GM12878 (cell line): ENCODE data around the gene PAGE4. TPM values are rescaled to one million over a fixed set of nuclear protein-coding genes. Genes with fewer than 3 reads are reported as not detected.

ENCODE experiments used
- ATAC-seq: fragments of 200-7000 bp; cut with Tn5 transposase; 3 replicates; pipeline ENCODE4 v1.9.1; 2020; ENCODE audit warnings: mild to moderate bottlenecking, moderate library complexity
- BruUV-seq: library from RNA; stranded (reverse); fragments of 400-500 nt; replicated peaks from 2 replicates; lab custom pipeline; 2021; lab: Mats Ljungman, UMichigan
- CTCF ChIA-PET: fragments of 300-600 bp; sonication (Branson Sonifier 250); formaldehyde crosslinking; extraction: SDS; loops from one replicate; lab custom pipeline; 2021; ENCODE audit warnings: inconsistent platforms; lab: Yijun Ruan, JAX
- POLR2A ChIA-PET: fragments of 350-600 bp; formaldehyde crosslinking; extraction: SDS; loops from one replicate; lab custom pipeline; 2021; ENCODE audit warnings: inconsistent platforms; lab: Charles Lee
- RAD21 ChIA-PET: fragments of 300-600 bp; sonication (Branson Sonifier 250); formaldehyde crosslinking; loops from one replicate; lab custom pipeline; 2023; ENCODE audit warnings: antibody characterized with exemption; ENCODE audit not compliant: unreplicated experiment; lab: Charles Lee
- SMC1A ChIA-PET: fragments of 300-600 bp; sonication (Branson Sonifier 250); formaldehyde crosslinking; loops from one replicate; lab custom pipeline; 2023; ENCODE audit not compliant: unreplicated experiment, uncharacterized antibody; lab: Charles Lee
- DNase-seq: peaks from one replicate; pipeline ENCODE4 v3.0.0-alpha.2; 2011; ENCODE audit warnings: low read depth, low spot score
- FAIRE-seq: peaks from 3 replicates; lab custom pipeline; 2011; peaks lifted over from hg19 to GRCh38; lab: Jason Lieb, UNC
- H2AFZ ChIP-seq: 2 replicates; pipeline ENCODE4 v1.6.0; 2011; ENCODE audit warnings: low read depth, low read length, control low read depth; ENCODE audit not compliant: control insufficient read depth
- H3K27ac ChIP-seq: 2 replicates; pipeline ENCODE4 v1.5.1; 2011; ENCODE audit warnings: control low read depth; ENCODE audit not compliant: control insufficient read depth, insufficient read depth
- H3K27me3 ChIP-seq, 2 experiments: replicated peaks in 1 of 2; 2 replicates each; pipeline versions ENCODE4 v1.6.0 to v1.6.1; 2011; ENCODE audit warnings: low read length in 1 of 2; ENCODE audit not compliant: control insufficient read depth in 2 of 2, insufficient read depth in 2 of 2
- H3K36me3 ChIP-seq, 2 experiments: 2 replicates each; pipeline ENCODE4 v1.5.1; 2011; ENCODE audit warnings: low read length in 1 of 2; ENCODE audit not compliant: control insufficient read depth in 2 of 2, insufficient read depth in 2 of 2
- H3K4me1 ChIP-seq: 2 replicates; pipeline ENCODE4 v1.6.1; 2011; ENCODE audit warnings: mild to moderate bottlenecking, low read length, moderate library complexity, mixed read lengths; ENCODE audit not compliant: control insufficient read depth, insufficient read depth
- H3K4me2 ChIP-seq: 2 replicates; pipeline ENCODE4 v1.6.0; 2011; ENCODE audit warnings: control low read depth; ENCODE audit not compliant: control insufficient read depth, insufficient read depth
- H3K4me3 ChIP-seq: fragments of 200-600 bp; sonication (generic); 2 replicates; pipeline ENCODE4 v1.5.1; 2016
- H3K79me2 ChIP-seq: 2 replicates; pipeline ENCODE4 v1.6.0; 2011; ENCODE audit warnings: low read length; ENCODE audit not compliant: control insufficient read depth, insufficient read depth
- H3K9ac ChIP-seq: 2 replicates; pipeline ENCODE4 v1.8.0; 2011; ENCODE audit warnings: low read length, control low read depth, mixed read lengths; ENCODE audit not compliant: control insufficient read depth, insufficient read depth
- H3K9me3 ChIP-seq: replicated peaks from 3 replicates; pipeline ENCODE4 v1.5.1; 2011; ENCODE audit warnings: mild to moderate bottlenecking, low read length; ENCODE audit not compliant: control insufficient read depth, insufficient read depth
- H4K20me1 ChIP-seq: 2 replicates; pipeline ENCODE4 v1.6.0; 2011; ENCODE audit not compliant: control insufficient read depth, insufficient read depth
- CBX5 ChIP-seq: sonication (generic); IDR thresholded peaks from 2 replicates; pipeline ENCODE4 v1.6.1; 2016; ENCODE audit warnings: low read depth, moderate library complexity, mild to moderate bottlenecking, inconsistent platforms
- CREB1 ChIP-seq: IDR thresholded peaks from 2 replicates; pipeline ENCODE4 v1.6.1; 2012; ENCODE audit warnings: low read depth, mild to moderate bottlenecking, inconsistent platforms
- FOS ChIP-seq: IDR thresholded peaks from 3 replicates; pipeline ENCODE4 v1.6.1; 2011; ENCODE audit warnings: borderline replicate concordance; ENCODE audit not compliant: insufficient read length; ENCODE audit errors: extremely low read depth
- JUND ChIP-seq: IDR thresholded peaks from 2 replicates; pipeline ENCODE4 v1.6.1; 2012; ENCODE audit warnings: low read depth, mild to moderate bottlenecking, low read length, improper control_type of control experiment, moderate library complexity
- LARP7 ChIP-seq: fragments of 450-650 bp; IDR thresholded peaks from 2 replicates; pipeline ENCODE4 v1.6.1; 2017; ENCODE audit warnings: mild to moderate bottlenecking
- MTA3 ChIP-seq: IDR thresholded peaks from 2 replicates; pipeline ENCODE4 v1.6.1; 2012; ENCODE audit warnings: low read length, inconsistent platforms, borderline replicate concordance
- SUZ12 ChIP-seq: fragments of 200-600 bp; sonication (generic); IDR thresholded peaks from one replicate; pipeline ENCODE4 v1.6.1; 2018; ENCODE audit warnings: antibody characterized with exemption, mild to moderate bottlenecking; ENCODE audit not compliant: unreplicated experiment
- ZSCAN29 ChIP-seq: fragments of 450-650 bp; IDR thresholded peaks from 2 replicates; pipeline ENCODE4 v1.6.1; 2017; ENCODE audit warnings: mild to moderate bottlenecking, moderate library complexity
- WGBS: methylation state at CpG from one replicate; pipeline ENCODE4 v1.1.6; 2016; ENCODE audit warnings: low lambda C conversion rate; ENCODE audit not compliant: insufficient replicate concordance, insufficient coverage; ENCODE audit errors: missing lambda C conversion rate; 5-methylcytosine and 5-hydroxymethylcytosine counted together
- in situ Hi-C: fragments of 300-500 bp; cut with MboI; formaldehyde crosslinking; loops from 9 replicates; pipeline ENCODE4 v1.14.3; 2018; ENCODE audit warnings: mixed read lengths
- intact Hi-C: fragments of 100-400 bp; cut with micrococcal nuclease; formaldehyde crosslinking; loops from one replicate; pipeline ENCODE4 v1.14.2; 2022; ENCODE audit not compliant: unreplicated experiment
- polyA plus RNA-seq, 11 experiments: library from polyadenylated mRNA; depleted of rRNA in 4 of 11; unstranded in 6 of 11; stranded (reverse) in 5 of 11; fragments of >200 nt; fragmentation: Nextera tagmentation in 4 of 11; fragmentation: Illumina TruSeq in 1 of 11; extraction: Ambion mirVana in 4 of 11; extraction: Trizol in 1 of 11; gene quantifications; 1 replicate in 1 of 11; 2 replicates in 10 of 11; pipeline versions ENCODE4 v1.2.1 to v1.2.3, GENCODE V29; 2011 to 2016; ENCODE audit warnings: inconsistent platforms in 2 of 11, missing spikeins in 2 of 11, low read depth in 1 of 11
- total RNA-seq, 4 experiments: library from RNA; depleted of rRNA in 3 of 4; stranded (reverse); fragments of >200 nt in 3 of 4; fragmentation: Illumina TruSeq in 1 of 4; extraction: Trizol in 1 of 4; gene quantifications; 2 replicates each; pipeline versions ENCODE4 v1.2.1 to v1.2.3, GENCODE V29; 2013 to 2021
- TF ChIP-seq, protein P1 (sequence below), 3 experiments: IDR thresholded peaks in 2 of 3; conservative IDR thresholded peaks in 1 of 3; 2 replicates each; pipeline ENCODE4 v1.5.1; 2011; ENCODE audit warnings: low read depth in 3 of 3, low read length in 3 of 3, mild to moderate bottlenecking in 3 of 3, control low read depth in 2 of 3, moderate library complexity in 2 of 3, inconsistent platforms in 1 of 3, mixed read lengths in 1 of 3; ENCODE audit not compliant: control insufficient read depth in 2 of 3, insufficient read depth in 1 of 3; ENCODE audit errors: extremely low read depth in 1 of 3
- TF ChIP-seq, protein P2 (sequence below): fragments of 150-350 bp; IDR thresholded peaks from 2 replicates; pipeline ENCODE4 v1.6.1; 2016; ENCODE audit warnings: low read depth, low read length
- TF ChIP-seq, protein P3 (sequence below): fragments of 450-650 bp; IDR thresholded peaks from 2 replicates; pipeline ENCODE4 v1.6.1; 2018; ENCODE audit warnings: borderline replicate concordance, mild to moderate bottlenecking; ENCODE audit not compliant: partially characterized antibody

Gene PAGE4
- total and polyA plus RNA-seq, 10 of the 15 experiments (the other 5 are each of a cell fraction or from before 2014, with no cell fraction given): not detected

DNA sequence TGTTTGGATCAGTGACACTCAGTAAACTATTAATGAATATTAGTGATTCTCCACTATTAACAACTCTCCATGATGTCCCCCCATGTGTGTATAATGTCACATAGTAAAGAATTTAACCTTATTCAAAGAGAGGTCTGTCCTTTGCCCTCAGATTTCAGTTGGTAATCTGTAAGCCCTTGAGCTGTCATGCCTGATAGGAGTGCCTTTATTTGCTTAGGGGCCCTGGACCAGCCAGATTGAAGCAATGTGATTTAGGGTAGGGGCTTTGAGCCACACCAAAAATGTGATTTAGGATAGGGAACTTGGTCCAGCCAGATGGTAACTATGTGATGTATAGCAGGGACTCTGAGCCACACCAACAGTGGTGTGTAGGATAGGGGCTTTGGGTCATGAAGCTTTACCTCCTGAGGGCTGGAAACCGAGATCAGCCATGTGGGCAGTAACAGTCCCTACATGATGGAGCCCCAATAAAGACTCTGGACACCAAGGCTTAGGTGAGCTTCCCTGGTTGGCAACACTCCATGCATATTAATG lies 44.3 kb upstream of the PAGE4 start (continued):
- TF ChIP-seq, protein P1, sequence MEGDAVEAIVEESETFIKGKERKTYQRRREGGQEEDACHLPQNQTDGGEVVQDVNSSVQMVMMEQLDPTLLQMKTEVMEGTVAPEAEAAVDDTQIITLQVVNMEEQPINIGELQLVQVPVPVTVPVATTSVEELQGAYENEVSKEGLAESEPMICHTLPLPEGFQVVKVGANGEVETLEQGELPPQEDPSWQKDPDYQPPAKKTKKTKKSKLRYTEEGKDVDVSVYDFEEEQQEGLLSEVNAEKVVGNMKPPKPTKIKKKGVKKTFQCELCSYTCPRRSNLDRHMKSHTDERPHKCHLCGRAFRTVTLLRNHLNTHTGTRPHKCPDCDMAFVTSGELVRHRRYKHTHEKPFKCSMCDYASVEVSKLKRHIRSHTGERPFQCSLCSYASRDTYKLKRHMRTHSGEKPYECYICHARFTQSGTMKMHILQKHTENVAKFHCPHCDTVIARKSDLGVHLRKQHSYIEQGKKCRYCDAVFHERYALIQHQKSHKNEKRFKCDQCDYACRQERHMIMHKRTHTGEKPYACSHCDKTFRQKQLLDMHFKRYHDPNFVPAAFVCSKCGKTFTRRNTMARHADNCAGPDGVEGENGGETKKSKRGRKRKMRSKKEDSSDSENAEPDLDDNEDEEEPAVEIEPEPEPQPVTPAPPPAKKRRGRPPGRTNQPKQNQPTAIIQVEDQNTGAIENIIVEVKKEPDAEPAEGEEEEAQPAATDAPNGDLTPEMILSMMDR (IDR thresholded peaks at IDR 0.05 in 2 of 3, conservative IDR thresholded peaks at IDR 0.05 in 1 of 3; ENCODE audit: control insufficient read depth in 2 of 3, extremely low read depth in 1 of 3, insufficient read depth in 1 of 3, low read depth in 3 of 3, low read length in 3 of 3): no peak

DNA sequence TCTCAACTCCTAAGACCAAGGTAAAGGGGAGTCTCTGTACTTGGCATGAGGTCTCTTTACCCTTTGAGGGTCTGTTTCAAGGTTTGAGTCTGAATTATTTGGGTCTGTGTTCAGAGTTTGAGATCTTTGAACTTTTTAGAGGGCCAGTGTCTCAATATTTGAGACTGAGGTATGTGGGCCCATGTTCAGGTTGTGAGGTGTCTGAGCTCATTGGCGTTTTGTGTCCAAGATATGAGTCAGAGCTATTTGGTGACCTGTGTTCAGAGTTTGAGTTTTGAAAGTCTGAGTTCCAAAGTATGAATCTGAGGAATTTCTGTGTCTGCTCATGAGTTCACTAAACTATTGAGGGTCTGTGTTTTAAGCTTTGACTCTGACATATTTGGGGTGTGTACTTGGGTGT lies 36.7 kb upstream of the PAGE4 start:
- H3K36me3 ChIP-seq: no peaks in the 10 kb centered on the region
- POLR2A ChIA-PET: interaction anchor here (0.5 kb wide), 1 partner anchor 15 kb away, joined by 3 read pairs; no protein-coding TSS in a partner anchor
- no peaks in the 10 kb centered on the region for H4K20me1 ChIP-seq
- FAIRE-seq (no peak), ATAC-seq (no peak)
- 0% methylated on average over 1 of the region's 1 CpG for WGBS
- TF ChIP-seq CBX5 (no peak), LARP7 (no peak), FOS (no peak), MTA3 (no peak), JUND (no peak), SUZ12 (no peak), ZSCAN29 (no peak), CREB1 (no peak)
- TF ChIP-seq, protein P2, sequence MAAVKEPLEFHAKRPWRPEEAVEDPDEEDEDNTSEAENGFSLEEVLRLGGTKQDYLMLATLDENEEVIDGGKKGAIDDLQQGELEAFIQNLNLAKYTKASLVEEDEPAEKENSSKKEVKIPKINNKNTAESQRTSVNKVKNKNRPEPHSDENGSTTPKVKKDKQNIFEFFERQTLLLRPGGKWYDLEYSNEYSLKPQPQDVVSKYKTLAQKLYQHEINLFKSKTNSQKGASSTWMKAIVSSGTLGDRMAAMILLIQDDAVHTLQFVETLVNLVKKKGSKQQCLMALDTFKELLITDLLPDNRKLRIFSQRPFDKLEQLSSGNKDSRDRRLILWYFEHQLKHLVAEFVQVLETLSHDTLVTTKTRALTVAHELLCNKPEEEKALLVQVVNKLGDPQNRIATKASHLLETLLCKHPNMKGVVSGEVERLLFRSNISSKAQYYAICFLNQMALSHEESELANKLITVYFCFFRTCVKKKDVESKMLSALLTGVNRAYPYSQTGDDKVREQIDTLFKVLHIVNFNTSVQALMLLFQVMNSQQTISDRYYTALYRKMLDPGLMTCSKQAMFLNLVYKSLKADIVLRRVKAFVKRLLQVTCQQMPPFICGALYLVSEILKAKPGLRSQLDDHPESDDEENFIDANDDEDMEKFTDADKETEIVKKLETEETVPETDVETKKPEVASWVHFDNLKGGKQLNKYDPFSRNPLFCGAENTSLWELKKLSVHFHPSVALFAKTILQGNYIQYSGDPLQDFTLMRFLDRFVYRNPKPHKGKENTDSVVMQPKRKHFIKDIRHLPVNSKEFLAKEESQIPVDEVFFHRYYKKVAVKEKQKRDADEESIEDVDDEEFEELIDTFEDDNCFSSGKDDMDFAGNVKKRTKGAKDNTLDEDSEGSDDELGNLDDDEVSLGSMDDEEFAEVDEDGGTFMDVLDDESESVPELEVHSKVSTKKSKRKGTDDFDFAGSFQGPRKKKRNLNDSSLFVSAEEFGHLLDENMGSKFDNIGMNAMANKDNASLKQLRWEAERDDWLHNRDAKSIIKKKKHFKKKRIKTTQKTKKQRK: no peak
- TF ChIP-seq, protein P3, sequence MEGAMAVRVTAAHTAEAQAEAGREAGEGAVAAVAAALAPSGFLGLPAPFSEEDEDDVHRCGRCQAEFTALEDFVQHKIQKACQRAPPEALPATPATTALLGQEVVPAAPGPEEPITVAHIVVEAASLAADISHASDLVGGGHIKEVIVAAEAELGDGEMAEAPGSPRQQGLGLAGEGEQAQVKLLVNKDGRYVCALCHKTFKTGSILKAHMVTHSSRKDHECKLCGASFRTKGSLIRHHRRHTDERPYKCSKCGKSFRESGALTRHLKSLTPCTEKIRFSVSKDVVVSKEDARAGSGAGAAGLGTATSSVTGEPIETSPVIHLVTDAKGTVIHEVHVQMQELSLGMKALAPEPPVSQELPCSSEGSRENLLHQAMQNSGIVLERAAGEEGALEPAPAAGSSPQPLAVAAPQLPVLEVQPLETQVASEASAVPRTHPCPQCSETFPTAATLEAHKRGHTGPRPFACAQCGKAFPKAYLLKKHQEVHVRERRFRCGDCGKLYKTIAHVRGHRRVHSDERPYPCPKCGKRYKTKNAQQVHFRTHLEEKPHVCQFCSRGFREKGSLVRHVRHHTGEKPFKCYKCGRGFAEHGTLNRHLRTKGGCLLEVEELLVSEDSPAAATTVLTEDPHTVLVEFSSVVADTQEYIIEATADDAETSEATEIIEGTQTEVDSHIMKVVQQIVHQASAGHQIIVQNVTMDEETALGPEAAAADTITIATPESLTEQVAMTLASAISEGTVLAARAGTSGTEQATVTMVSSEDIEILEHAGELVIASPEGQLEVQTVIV: no peak
- TF ChIP-seq, all 136 proteins: peak for 0
- ChIA-PET SMC1A (no interaction called here), RAD21 (no interaction called here), CTCF (no interaction called here)
- Histone ChIP-seq H3K4me3 (no peak overlapping the region), H3K4me2 (no peak overlapping the region), H3K4me1 (no peaks in the 10 kb centered on the region), H3K9ac (no peak overlapping the region), H3K9me3 (no peaks in the 10 kb centered on the region), H3K79me2 (no peaks in the 10 kb centered on the region), H3K27me3 (no peaks in the 10 kb centered on the region), H2AFZ (no peak overlapping the region), H3K27ac (no peak overlapping the region)
- intact Hi-C loops: no loop called here
- in situ Hi-C loops: no loop called here
- DNase-seq: no peak
- no TSS peak for BruUV-seq
